ENCODE data around the gene TPCN1. TPM values are rescaled to one million over a fixed set of nuclear protein-coding genes. Genes with fewer than 3 reads are reported as not detected.

Gene TPCN1
- total RNA-seq, 3 donors from 2014 or later, result 89.9 to 133 (median 91.3) TPM

DNA sequence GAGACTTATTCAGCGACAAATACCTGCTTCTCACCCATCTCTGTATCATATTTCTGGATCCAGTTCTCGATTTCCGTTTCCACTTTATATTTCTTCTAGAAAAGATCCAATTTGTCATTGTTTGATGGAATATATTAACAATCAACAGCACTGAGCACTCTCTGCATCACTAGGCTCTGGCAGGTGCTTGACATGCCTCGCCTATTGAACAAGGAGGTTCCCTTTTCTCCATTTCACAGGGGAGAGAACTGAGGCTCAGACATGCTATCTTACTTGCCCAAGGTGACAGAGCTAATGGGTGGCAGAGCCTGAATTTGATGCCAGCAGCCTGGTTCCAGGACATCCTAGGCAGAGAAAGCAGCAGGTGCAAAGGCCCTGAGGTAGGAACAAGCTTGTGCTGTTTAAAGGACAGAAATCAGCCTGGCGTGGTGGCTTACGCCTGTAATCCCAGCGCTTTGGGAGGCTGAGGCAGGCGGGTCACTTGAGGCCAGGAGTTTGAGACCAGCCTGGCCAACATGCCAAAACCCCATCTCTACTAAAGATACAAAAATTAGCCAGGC, 23.7 kb upstream of the TPCN1 start:
- H3K9me3 ChIP-seq, result no peaks in the 10 kb centered on the region
- TF ChIP-seq, protein P1, sequence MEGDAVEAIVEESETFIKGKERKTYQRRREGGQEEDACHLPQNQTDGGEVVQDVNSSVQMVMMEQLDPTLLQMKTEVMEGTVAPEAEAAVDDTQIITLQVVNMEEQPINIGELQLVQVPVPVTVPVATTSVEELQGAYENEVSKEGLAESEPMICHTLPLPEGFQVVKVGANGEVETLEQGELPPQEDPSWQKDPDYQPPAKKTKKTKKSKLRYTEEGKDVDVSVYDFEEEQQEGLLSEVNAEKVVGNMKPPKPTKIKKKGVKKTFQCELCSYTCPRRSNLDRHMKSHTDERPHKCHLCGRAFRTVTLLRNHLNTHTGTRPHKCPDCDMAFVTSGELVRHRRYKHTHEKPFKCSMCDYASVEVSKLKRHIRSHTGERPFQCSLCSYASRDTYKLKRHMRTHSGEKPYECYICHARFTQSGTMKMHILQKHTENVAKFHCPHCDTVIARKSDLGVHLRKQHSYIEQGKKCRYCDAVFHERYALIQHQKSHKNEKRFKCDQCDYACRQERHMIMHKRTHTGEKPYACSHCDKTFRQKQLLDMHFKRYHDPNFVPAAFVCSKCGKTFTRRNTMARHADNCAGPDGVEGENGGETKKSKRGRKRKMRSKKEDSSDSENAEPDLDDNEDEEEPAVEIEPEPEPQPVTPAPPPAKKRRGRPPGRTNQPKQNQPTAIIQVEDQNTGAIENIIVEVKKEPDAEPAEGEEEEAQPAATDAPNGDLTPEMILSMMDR (IDR thresholded peaks at IDR 0.05), result no peak
- ATAC-seq (no peak), DNase-seq (no peak)
- no peaks in the 10 kb centered on the region for H3K36me3 ChIP-seq (ENCODE audit: low read depth)
- intact Hi-C loops (cut with DNase I, micrococcal nuclease), result no loop called here
- peaks cover 4% of the 10 kb centered on the region for H3K4me1 ChIP-seq (ENCODE audit: low read depth)
- no peak overlapping the region for H3K4me3 ChIP-seq

DNA sequence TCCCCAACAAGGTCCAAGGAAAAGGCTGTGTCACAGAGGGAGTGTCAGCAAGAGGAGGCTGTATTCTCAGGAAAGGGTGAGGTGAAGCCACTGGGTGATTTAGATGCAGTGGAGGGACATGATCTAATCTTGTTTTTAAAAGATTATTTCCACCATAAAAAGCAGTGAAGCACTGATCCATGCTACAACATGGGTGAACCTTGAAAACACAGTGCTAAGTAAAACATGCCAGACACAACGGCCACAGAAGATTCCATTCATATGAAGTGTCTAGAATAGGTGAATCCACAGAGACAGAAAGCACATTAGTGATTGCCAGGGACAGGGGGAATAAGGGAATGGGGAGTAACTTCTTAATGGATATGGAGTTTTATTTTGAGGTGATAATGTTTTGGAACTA, 23.0 kb upstream of the TPCN1 start:
- DNase-seq (no peak), ATAC-seq (no peak)
- intact Hi-C loops (cut with DNase I, micrococcal nuclease), result no loop called here

DNA sequence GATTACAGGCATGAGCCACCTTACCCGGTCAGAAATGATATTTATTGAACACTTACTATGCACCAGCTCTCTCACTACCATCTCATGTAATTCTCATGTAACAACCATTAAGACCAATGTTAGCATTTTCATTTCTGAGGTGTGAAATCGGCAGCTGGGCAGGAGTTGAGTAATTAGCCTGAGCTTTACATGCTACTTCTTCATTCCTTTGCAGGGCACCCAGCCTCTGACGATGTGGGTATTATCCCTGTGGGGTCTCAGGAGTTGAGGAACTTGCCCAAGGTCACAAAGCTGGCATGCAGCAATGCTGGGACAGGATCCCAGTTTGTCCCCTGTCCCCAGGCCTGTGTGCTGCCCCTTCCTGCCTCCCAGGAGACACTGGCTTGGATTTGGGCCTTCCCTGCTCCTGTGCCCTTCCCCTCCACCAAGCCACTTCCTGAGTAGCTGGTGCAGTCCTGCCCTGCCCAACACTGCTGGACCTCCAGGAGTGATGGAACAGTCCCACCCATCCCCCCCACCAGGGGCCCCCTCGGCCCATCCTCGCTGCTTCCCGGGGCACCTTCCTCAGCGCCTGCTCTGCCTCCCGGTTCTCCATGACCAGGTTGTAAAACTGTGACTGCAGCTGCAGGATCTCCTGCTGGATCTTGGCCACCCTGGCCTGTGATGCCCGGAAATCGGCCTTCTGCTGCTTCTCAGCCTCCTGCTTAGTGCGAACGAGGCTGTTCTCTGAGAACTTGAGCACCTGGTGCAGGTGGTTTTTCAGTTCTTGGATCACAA, 21.1 kb upstream of the TPCN1 start:
- Histone ChIP-seq H3K4me1 (ENCODE audit: low read depth) (no peaks in the 10 kb centered on the region), H3K36me3 (ENCODE audit: low read depth) (no peaks in the 10 kb centered on the region), H3K4me3 (no peak overlapping the region), H3K9me3 (no peaks in the 10 kb centered on the region)
- DNase-seq, result no peak
- TF ChIP-seq, protein P1 (IDR thresholded peaks at IDR 0.05), result no peak
- intact Hi-C loops (cut with DNase I, micrococcal nuclease), result no loop called here
- no peak for ATAC-seq

More for the DNA sequence above, 23.0 kb upstream of the TPCN1 start:
- Histone ChIP-seq H3K36me3 (ENCODE audit: low read depth) (no peaks in the 10 kb centered on the region), H3K9me3 (no peaks in the 10 kb centered on the region), H3K4me1 (ENCODE audit: low read depth) (peaks cover 4% of the 10 kb centered on the region), H3K4me3 (no peak overlapping the region)
- TF ChIP-seq, protein P1 (IDR thresholded peaks at IDR 0.05), result no peak

DNA sequence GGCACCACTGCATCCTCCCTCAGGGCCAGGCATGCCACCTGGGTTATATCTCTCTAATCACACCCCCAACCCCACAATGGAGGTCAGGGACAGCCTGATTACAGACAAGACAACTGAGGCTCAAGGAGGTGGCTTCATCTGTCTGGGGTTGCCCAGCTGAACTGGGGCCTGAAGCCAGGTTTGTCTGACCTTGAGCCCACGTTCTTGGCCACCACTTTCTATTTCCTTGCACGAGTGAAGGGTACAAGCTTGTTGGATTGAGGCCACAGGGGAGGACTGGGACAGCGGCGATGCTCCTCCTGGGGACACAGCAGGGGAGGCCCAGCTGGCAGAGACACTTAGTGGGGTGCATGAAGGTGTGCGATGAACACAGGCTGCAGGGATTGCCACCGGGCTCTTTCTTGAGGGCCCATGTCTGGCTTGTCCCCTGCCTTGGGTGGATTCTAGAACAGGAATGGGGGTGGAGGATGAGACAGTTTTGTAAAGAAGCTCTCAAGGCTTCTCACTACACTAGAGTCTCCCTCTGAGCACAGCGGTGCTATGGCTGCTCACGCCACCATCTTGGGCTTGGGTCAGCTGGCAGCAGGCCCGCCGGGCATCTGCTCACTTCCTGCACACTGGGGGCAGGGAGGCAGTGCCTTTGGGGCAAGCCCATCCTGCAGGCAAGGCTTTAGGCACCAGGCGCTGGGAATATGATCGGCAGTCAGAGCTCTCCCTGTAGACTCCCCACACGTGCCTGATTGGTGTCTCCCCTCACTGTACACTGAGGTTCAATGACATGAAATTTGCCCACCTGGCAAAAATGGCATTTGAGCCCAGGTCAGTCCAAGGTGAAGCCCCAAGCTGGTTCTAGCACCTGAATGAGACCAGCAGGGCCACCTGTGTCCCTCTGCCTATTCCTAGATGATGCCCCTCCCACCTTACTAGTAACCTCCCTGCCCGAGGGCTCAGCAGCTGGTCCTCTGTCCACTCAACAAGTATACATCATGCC, 19.8 kb upstream of the TPCN1 start:
- intact Hi-C loops (cut with DNase I, micrococcal nuclease), result no loop called here
- H3K36me3 ChIP-seq (ENCODE audit: low read depth), result no peaks in the 10 kb centered on the region
- H3K4me3 ChIP-seq, result no peak overlapping the region
- DNase-seq (peak in 1 of 3 donors; percentile 22), ATAC-seq (no peak)
- H3K4me1 ChIP-seq (ENCODE audit: low read depth), result no peaks in the 10 kb centered on the region
- H3K9me3 ChIP-seq, result no peaks in the 10 kb centered on the region
- TF ChIP-seq, protein P1 (IDR thresholded peaks at IDR 0.05), result no peak

DNA sequence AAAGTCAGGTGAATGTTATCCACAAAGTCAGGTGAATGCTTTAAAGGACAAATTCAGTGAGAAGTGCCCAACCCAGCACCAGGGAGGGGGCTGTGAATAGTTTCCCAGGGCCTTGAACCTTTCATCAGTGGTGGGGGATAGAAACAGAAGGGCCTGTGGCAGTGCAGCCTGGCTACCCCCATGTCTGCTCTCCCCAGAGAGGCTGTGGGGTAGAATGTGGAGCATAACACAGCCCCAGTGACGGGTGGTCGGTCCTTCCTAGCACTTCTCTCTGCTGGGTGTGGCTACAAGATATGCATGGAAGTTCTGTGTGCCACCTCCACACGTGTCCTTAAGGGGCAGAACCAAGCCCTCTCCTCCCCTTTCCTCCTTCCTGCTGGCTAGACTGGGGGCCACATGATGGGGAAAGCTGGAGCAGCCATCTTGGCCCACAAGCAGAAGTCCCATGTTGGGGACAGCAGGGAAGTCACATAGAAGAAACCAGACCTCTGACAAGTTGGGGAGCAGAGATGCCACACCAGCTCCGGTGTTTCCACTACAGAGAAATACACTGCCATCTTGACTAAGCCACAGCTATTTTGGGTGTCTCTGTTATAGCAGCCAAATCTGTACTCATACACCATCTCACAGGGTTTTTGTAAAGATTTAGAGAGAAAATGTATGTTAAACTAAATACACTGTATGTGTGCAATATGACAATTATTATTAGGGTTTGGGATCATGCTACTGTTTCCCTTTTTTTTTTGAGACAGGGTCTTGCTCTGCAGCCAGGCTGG, 18.8 kb upstream of the TPCN1 start:
- Histone ChIP-seq H3K4me3 (no peak overlapping the region), H3K36me3 (ENCODE audit: low read depth) (no peaks in the 10 kb centered on the region), H3K4me1 (ENCODE audit: low read depth) (peaks cover 2% of the 10 kb centered on the region), H3K9me3 (no peaks in the 10 kb centered on the region)
- intact Hi-C loops (cut with DNase I, micrococcal nuclease), result no loop called here
- DNase-seq (peak in 1 of 3 donors; percentile 12), ATAC-seq (peak; percentile 14)
- TF ChIP-seq, protein P1 (IDR thresholded peaks at IDR 0.05), result no peak

Measured in mucosa of descending colon (tissue), 3 donors.